ENCODE results near the gene RRBP1.

Gene RRBP1

GRCh38 chr20:17634661-17635331, 47.2 kb downstream of the RRBP1 start:
- no peak for DNase-seq

- no peak for DNase-seq
Measured at GRCh38 chr20:17633850-17634500, 48.1 kb downstream of the RRBP1 start.

- no peak for DNase-seq
Measured at GRCh38 chr20:17633221-17633849, 48.7 kb downstream of the RRBP1 start.

- no peak for DNase-seq
Measured at GRCh38 chr20:17631576-17632319, 50.3 kb downstream of the RRBP1 start.

- no peak for DNase-seq
Measured at GRCh38 chr20:17630806-17631195, 51.2 kb downstream of the RRBP1 start.

- no peak for DNase-seq
Measured at GRCh38 chr20:17630151-17630805, 51.8 kb downstream of the RRBP1 start.

- no peak for DNase-seq
Measured at GRCh38 chr20:17629678-17630089, 52.4 kb downstream of the RRBP1 start.

GRCh38 chr20:17629025-17629424, 53.0 kb downstream of the RRBP1 start:
- no peak for DNase-seq

GRCh38 chr20:17628101-17628841, 53.8 kb downstream of the RRBP1 start:
- DNase-seq = no peak

- DNase-seq = no peak
Measured at GRCh38 chr20:17627101-17627955, 54.7 kb downstream of the RRBP1 start.

GRCh38 chr20:17626217-17627007, 55.6 kb downstream of the RRBP1 start:
- DNase-seq = no peak

GRCh38 chr20:17625246-17626051, 56.6 kb downstream of the RRBP1 start:
- DNase-seq = no peak

GRCh38 chr20:17624551-17625245, 57.3 kb downstream of the RRBP1 start:
- DNase-seq = no peak

- DNase-seq = no peak
Measured at GRCh38 chr20:17624070-17624469, 58.0 kb downstream of the RRBP1 start.

- DNase-seq = no peak
Measured at GRCh38 chr20:17622851-17623508, 59.1 kb downstream of the RRBP1 start.

- DNase-seq = no peak
Measured at GRCh38 chr20:17622086-17622850, 59.8 kb downstream of the RRBP1 start.

- no peak for DNase-seq
Measured at GRCh38 chr20:17621229-17621968, 60.6 kb downstream of the RRBP1 start.
